Ovary (tissue), 9 donors: ENCODE data around the gene OCA2. TPM values are rescaled to one million over a fixed set of nuclear protein-coding genes. Genes with fewer than 3 reads are reported as not detected.

Experiments
- DNase-seq, 5 donors: peaks; one replicate each; pipeline ENCODE4 v3.0.0-alpha.2; 2019 to 2020
- H3K27ac ChIP-seq, 2 donors: fragments of 200-600 bp; one replicate each; pipeline versions ENCODE4 v1.5.1 to v1.8.0; 2019 to 2022
- H3K27me3 ChIP-seq: fragments of 200-600 bp; one replicate; pipeline ENCODE4 v1.8.0; 2022
- H3K36me3 ChIP-seq: fragments of 200-600 bp; sonication (generic); one replicate; pipeline ENCODE4 v1.5.1; 2019
- H3K4me1 ChIP-seq: one replicate; pipeline ENCODE4 v1.8.1; 2013; ENCODE audit warnings: mild to moderate bottlenecking, moderate library complexity; ENCODE audit not compliant: insufficient read depth
- H3K4me3 ChIP-seq: fragments of 200-600 bp; sonication (generic); one replicate; pipeline ENCODE4 v1.5.1; 2017
- H3K9me3 ChIP-seq, 2 donors: fragments of 200-600 bp in 1 of 2; sonication (generic) in 1 of 2; one replicate each; pipeline versions ENCODE4 v1.5.1 to v1.8.1; 2013 to 2019; ENCODE audit warnings: mild to moderate bottlenecking in 1 of 2, moderate library complexity in 1 of 2
- EP300 ChIP-seq: sonication (generic); formaldehyde crosslinking; IDR thresholded peaks from one replicate; pipeline ENCODE4 v1.6.1; 2017; ENCODE audit warnings: antibody characterized with exemption
- POLR2A ChIP-seq: fragments of 450-650 bp; IDR thresholded peaks from one replicate; pipeline ENCODE4 v1.6.1; 2017; ENCODE audit warnings: antibody characterized with exemption, mild to moderate bottlenecking, moderate library complexity
- WGBS, 3 donors: extraction: QIAGEN DNeasy Blood & Tissue Kit in 1 of 3; methylation state at CpG; one replicate each; pipeline versions ENCODE4 v1.1.5 to v1.1.7; 2013 to 2017; 5-methylcytosine and 5-hydroxymethylcytosine counted together
- intact Hi-C, 4 donors: fragments of 100-400 bp; cut with DNase I; formaldehyde crosslinking; loops; one replicate each; pipeline versions ENCODE4 v1.11.0 to v1.15.1; 2022 to 2023
- polyA plus RNA-seq, 2 donors: library from polyadenylated mRNA; stranded (reverse); fragments of 200-250 nt in 1 of 2; fragments of 350-450 nt in 1 of 2; fragmentation: Illumina TruSeq in 1 of 2; extraction: RNeasy Lipid Tissue Mini Kit (QIAGEN cat#74804) in 1 of 2; gene quantifications; one replicate each; pipeline ENCODE4 v1.2.3, GENCODE V29; 2013 to 2014
- total RNA-seq, 7 donors: library from RNA; depleted of rRNA in 2 of 7; stranded (reverse); fragments of >200 nt in 2 of 7; fragmentation: NEBNext Ultra II Directional in 3 of 7; extraction: Animal tissue kit (Norgen Biotek cat#: 25700) in 3 of 7; gene quantifications; one replicate each; pipeline versions ENCODE4 v1.1.0 to v1.2.4, GENCODE V29; 2016 to 2023
- TF ChIP-seq, protein P1 (sequence below), 3 donors: fragments of 450-650 bp in 2 of 3; fragments of 200-600 bp in 1 of 3; IDR thresholded peaks; one replicate each; pipeline versions ENCODE4 v1.5.1 to v1.8.0; 2016 to 2022; ENCODE audit warnings: antibody characterized with exemption in 3 of 3, mild to moderate bottlenecking in 1 of 3
- donor health status: DM: no; HTN: no; CAD: no; lungs with moderate emphysema.
- donor health status: DM: no; HTN: no; CAD: no.
- donor health status: Bipolar disorder and iron deficiency.
- donor health status: DM: yes; HTN: yes; CAD: no.
- donor health status: DM: no; HTN: no; CAD: no.
- donor health status: DM: yes; HTN: yes; CAD: no.

The OCA2 gene
- total and polyA plus RNA-seq, 9 donors, result 0.31 to 3.5 (median 0.68) TPM; not detected in 1

DNA sequence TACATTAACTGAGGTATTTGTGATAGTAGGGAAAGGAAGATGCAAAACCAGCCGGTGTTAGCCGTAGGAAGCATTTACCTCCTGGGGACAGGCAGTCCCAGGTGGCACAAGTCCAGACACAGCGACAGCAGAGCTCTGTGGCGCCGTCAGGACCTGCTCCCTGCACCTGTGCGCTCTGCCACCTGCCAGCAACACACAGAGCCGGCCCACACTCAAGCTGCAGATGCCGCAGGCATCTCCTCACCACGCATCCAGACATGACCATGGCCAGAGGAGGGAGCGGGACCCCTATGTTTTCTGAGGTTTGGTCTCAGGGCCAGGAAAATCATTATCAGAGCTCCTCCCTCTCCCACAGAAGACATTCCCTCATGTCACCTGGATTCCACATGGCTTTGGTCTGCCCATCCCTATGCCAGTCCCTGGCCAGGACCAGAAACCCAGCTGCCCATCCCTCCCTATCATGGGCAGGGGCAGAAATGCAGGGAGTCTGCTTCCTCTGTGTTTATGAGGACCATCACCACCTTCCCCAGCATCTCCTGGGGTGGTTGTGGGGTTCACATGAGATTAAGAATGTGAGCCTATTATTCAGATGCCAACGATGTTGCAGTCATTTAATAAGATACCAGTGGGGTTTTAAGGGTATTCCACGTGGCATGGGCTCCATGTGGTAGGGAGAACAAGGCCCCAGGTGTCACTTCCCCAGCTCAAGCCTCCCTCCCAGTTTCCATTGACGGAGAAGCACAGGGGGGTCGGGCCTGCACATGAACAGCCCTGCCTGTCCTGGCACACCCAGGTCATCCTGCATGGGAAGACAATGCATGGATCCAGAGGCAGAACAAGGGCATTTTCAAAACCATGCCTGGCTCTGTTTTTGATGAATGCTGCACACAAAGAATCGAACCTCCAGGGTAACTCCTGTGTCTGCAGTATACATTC, 251.1 kb downstream of the OCA2 start:
- Histone ChIP-seq H3K36me3 (no peaks in the 10 kb centered on the region), H3K4me3 (no peak overlapping the region), H3K27me3 (no peaks in the 10 kb centered on the region), H3K27ac (no peak overlapping the region), H3K4me1 (no peaks in the 10 kb centered on the region), H3K9me3 (peaks cover 0 to 4% of the 10 kb centered on the region in 2 donors)
- WGBS, 3 donors, result 91 to 92% (median 91%) methylated on average over 15 of the region's 15 CpGs
- no peak for DNase-seq
- intact Hi-C loops, result no loop called here
- TF ChIP-seq, protein P1, sequence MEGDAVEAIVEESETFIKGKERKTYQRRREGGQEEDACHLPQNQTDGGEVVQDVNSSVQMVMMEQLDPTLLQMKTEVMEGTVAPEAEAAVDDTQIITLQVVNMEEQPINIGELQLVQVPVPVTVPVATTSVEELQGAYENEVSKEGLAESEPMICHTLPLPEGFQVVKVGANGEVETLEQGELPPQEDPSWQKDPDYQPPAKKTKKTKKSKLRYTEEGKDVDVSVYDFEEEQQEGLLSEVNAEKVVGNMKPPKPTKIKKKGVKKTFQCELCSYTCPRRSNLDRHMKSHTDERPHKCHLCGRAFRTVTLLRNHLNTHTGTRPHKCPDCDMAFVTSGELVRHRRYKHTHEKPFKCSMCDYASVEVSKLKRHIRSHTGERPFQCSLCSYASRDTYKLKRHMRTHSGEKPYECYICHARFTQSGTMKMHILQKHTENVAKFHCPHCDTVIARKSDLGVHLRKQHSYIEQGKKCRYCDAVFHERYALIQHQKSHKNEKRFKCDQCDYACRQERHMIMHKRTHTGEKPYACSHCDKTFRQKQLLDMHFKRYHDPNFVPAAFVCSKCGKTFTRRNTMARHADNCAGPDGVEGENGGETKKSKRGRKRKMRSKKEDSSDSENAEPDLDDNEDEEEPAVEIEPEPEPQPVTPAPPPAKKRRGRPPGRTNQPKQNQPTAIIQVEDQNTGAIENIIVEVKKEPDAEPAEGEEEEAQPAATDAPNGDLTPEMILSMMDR (IDR thresholded peaks at IDR 0.05), result no peak
- no peak for TF ChIP-seq POLR2A
- no peak for TF ChIP-seq EP300

DNA sequence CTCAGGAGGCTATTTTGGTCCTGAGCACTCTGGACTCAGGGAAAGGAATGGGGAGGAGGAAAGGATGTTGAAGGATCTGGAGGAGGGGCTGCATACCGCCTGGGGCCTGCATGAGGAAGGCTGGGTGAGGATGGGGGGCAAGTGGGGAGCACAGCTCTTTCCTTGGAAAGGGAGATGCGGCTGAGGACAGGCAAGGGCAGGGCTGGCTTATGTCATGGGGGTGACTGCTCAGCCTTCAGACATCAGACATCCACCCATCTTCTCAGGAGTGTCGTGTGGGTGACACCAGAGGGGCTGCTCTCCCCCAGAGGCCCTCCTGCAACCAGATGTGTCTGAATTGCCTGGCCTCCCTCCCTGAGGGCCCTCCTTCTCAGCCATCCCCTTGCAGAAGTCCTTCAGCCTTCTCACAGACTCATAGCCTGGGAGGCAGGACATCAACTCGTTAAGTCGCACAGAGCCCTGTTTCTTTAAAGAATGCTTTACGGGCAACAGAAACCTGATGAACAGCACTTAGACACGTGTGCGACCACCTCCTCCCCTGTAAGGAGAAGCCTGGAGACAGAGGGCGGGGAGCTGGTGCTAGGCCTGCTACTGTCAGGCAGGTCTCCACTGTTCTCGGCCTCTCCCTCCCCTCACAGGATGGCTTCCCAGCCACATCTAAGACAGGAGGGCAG, 252.3 kb downstream of the OCA2 start:
- intact Hi-C loops, result no loop called here
- no peaks in the 10 kb centered on the region for H3K4me1 ChIP-seq
- no peak for DNase-seq

DNA sequence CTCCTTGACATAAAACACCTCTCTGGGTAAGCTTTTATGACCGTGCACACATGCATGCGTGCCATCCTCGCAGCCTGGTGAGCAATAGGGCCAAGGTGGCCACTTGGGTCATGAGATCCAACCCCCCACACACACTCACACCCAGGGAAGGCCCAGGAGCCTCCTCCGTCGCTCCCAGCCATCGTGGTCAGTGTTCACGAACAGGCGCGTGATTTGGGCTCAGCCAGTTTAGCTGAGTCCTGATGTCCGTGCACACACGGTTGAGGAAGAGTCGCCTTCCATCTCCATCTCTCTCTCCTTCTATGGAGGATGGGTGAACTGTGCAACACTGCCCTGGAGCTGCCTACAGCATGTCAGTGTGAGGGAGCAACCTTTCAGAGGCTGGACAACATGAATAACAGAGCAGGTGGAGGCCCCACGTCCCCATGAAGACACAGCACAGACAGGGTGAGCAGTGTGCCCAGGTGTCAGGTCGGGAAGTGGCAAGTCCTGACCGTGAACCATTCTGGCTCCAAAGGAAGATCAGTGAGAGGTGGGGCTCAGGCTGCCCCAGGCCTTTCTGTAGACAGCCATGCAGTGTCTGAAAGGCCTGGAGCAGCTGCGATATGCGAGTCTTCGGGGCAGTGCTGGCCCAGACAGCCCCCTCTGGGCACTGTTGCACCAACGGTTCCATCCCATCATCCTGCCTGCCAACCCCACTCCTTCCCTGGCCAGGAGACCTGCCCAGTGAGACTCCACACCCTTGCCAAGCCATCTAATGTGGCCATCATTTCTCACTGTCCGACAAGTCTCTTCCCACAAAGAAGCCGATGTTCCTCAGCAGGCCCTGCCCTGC, 253.4 kb downstream of the OCA2 start:
- H3K4me3 ChIP-seq, result no peak overlapping the region
- no peaks in the 10 kb centered on the region for H3K27me3 ChIP-seq
- H3K4me1 ChIP-seq, result no peaks in the 10 kb centered on the region
- 83 to 86% (median 84%) methylated on average over 21 of the region's 21 CpGs for WGBS, 3 donors
- H3K27ac ChIP-seq, result no peak overlapping the region
- intact Hi-C loops, result no loop called here
- H3K36me3 ChIP-seq, result no peaks in the 10 kb centered on the region
- TF ChIP-seq, protein P1 (IDR thresholded peaks at IDR 0.05), result no peak
- no peak for TF ChIP-seq POLR2A
- no peak for TF ChIP-seq EP300
- DNase-seq, result no peak
- peaks cover 0 to 1% of the 10 kb centered on the region in 2 donors for H3K9me3 ChIP-seq

More for the DNA sequence above, 252.3 kb downstream of the OCA2 start:
- TF ChIP-seq POLR2A, result no peak
- TF ChIP-seq, protein P1 (IDR thresholded peaks at IDR 0.05), result no peak
- no peak for TF ChIP-seq EP300
- 66 to 73% (median 71%) methylated on average over 10 of the region's 10 CpGs for WGBS, 3 donors
- H3K27me3 ChIP-seq, result no peaks in the 10 kb centered on the region
- no peaks in the 10 kb centered on the region for H3K36me3 ChIP-seq
- H3K9me3 ChIP-seq, result peaks cover 0 to 4% of the 10 kb centered on the region in 2 donors
- H3K27ac ChIP-seq, result no peak overlapping the region
- H3K4me3 ChIP-seq, result no peak overlapping the region
